B cell (primary cell): ENCODE measurements around the gene TRIO.

ENCODE experiments used
- CTCF ChIP-seq: fragments of 200-600 bp; IDR thresholded peaks from one replicate; pipeline ENCODE4 v1.8.0; 2022; ENCODE audit warnings: antibody characterized with exemption, mild to moderate bottlenecking
- EZH2 ChIP-seq: IDR thresholded peaks from 2 replicates; pipeline ENCODE4 v1.6.1; 2012; ENCODE audit warnings: borderline replicate concordance, low read depth, mild to moderate bottlenecking, moderate library complexity, low read length; ENCODE audit not compliant: insufficient read depth, poor library complexity, severe bottlenecking

- no peak for TF ChIP-seq CTCF
- no peak for TF ChIP-seq EZH2
These were observed 262.1 kb downstream of the TRIO start for GRCh38 chr5:14405267-14405666.
